Raji (cell line): ENCODE results near the gene ADAR.

Source experiments
- POLR2A ChIP-seq: IDR thresholded peaks from 2 replicates; pipeline ENCODE4 v1.6.1; 2011; ENCODE audit warnings: low read depth, low read length, control low read depth; ENCODE audit not compliant: insufficient read depth

ADAR gene

GRCh38 chr1:154557248-154557938, 50.6 kb downstream of the ADAR start:
- TF ChIP-seq POLR2A = 0 out of 2 replicates have a peak, but pooled peaks have one; percentile 28

DNA sequence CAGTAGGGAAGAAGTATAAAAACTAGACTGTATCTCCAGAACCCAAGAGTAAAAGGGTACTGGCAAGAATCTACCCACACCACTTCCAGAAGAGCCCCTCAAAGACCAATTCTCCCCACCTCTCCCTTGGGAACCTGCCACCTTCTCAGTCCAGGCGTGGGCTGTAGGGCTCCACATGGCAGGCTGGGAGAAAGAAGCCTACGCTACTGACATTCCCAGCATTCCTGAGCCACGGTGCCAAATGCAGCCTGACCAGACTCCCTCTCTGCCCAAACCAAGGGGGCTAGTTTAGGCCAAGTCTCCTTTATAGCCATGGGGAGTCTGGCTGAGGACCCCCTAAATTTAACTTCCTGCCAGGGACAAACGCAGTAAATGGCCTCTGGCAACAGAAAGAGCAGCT, 51.6 kb downstream of the ADAR start:
- TF ChIP-seq POLR2A = no peak

DNA sequence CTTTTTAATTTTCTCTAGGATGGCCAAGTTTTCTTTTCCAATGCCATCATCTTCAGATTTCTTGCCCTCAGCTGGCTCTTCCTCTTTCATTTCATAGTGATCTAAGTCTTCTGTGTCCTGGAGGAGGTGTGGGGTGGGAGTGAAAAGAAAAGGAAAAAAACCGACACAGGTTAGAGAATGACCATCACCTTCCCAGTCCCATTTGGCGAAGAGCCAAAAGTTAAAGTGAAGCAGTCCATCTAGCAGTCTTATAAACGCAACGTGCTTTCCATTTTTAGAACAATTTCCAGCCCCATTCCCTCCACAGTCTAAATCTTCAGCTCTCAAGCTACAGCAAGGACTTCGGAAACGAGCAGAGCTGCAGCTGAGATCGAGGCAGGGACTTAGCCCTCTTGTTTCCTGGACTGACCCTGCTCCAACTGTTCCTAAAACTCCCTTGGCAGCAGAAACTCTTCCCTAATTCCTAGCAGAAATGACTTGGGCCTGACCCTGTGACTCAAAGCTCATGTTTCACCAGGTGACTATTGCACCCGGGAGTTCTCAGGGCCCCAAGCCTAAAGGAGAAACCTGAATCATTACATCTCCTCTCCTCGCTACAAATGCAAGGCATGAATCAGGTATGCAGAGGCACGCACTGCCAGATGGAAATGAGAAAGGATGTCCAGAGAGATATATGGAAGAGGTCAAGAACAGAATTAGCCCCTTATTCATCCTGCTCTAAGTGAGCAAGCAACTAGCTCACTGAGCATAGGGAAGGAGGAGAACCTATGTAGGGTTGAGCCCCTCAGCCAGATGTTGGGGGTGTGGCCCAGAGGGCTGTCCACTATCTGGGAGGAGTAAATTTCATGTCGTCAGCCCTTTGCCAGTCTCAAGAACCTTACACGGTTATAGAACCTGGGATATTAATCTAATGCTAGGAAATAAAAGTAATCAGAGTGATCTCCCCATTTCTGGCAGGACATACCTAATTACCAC, 54.6 kb downstream of the ADAR start:
- no peak for TF ChIP-seq POLR2A

GRCh38 chr1:154552036-154552435, 56.0 kb downstream of the ADAR start:
- no peak for TF ChIP-seq POLR2A

DNA sequence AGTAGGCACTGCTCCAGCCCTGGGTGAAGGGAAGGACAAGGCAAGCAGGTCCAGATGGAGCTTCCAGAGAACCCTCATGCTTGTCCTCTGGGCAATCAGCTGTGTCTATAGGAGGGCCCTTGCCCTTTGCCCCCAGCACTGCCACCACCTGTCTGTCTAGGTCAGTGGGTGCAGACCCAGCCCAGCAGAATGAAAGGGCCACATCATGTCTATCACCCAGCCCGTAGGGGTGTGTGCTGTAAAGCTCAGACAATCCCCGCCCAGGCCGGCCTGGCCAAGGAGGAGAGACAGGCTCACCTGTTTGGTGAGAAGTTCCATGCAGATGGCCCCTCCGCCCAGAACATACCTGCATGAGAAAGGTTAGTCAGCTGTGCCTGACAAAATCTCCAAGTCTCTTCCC, 56.5 kb downstream of the ADAR start:
- TF ChIP-seq POLR2A = no peak

- no peak for TF ChIP-seq POLR2A
Measured at GRCh38 chr1:154550657-154551056, 57.3 kb downstream of the ADAR start.

DNA sequence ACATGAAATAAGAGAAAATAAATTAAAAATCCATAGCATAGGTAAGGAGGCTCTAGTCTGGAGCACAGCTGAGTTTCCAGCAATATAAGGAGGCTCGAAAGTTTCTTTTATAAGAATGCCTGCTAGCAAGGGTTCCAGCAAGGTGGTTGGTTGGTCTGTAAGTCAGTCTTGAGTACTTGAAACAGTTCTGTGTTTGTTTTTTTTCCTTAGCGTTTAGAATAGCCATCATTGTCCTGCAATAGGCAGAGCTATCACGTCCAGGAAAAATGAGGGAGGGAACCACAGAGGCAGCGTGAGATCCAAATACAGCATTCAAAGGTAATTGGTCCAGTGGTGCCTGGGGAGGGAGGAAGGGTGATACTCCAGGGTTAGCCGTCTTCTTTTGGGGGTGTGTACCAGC, 57.9 kb downstream of the ADAR start:
- no peak for TF ChIP-seq POLR2A

DNA sequence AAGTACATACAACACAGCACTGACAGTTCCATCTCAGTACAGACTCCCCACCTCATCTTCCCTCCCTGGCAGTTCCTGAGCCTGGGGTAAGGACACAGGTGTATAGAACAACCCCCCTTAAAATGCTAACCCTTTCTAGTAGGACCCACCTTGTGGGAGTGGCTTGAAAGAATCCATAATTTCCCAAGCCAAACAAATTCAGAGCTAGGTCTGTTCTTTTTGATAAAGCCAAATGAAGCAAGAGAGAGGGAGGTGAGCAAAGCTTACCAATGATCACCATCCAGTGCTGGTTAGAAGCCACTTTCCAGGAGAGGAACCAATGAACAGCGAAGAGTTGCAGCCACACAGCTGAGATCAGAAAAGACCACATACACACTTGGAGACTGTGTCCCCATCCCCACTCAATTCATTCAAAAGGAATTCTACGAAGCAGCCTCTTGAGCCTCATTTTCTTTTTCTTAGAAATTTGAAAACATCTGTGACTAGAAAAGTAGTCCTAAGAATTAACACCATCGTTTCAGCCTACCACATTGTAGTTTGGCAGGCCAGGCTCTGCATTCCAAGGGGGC, 58.7 kb downstream of the ADAR start:
- no peak for TF ChIP-seq POLR2A

- TF ChIP-seq POLR2A = no peak
Measured at GRCh38 chr1:154548028-154548427, 60.0 kb downstream of the ADAR start.

DNA sequence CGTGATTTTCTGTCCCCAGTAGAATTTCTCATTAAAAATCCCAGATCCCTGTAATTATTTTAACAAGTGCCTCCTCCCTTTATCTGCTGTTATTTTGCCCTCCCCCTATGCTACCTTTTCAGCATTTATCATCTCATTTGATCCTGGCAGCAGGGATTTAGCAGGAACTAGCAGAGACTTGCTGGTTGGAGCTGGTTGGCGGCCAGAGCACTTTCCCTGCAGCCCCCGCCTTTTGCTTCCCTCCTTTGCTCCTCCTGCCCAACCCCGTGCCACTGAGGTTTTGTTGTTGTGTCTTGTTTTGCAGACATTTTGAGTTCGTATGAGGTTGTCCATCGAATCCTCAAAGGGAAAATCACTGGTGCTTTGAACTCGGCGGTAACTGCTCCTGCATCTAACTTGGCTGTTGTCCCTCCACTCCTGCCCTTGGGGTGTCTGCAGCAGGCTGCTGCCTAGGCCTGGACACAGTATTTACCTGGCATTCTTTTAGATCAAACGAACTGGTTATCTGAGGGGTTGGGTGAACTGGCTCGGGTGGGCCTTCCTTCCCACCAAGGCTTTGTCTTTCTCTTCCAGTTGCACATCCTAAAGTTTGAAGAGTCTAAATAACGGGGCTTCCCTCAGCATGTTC, 60.8 kb downstream of the ADAR start:
- no peak for TF ChIP-seq POLR2A

GRCh38 chr1:154546264-154547063, 61.5 kb downstream of the ADAR start:
- TF ChIP-seq POLR2A = no peak

- no peak for TF ChIP-seq POLR2A
Measured at GRCh38 chr1:154541231-154541630, 66.8 kb downstream of the ADAR start.

- TF ChIP-seq POLR2A = no peak
Measured at GRCh38 chr1:154539486-154540483, 68.2 kb downstream of the ADAR start.

DNA sequence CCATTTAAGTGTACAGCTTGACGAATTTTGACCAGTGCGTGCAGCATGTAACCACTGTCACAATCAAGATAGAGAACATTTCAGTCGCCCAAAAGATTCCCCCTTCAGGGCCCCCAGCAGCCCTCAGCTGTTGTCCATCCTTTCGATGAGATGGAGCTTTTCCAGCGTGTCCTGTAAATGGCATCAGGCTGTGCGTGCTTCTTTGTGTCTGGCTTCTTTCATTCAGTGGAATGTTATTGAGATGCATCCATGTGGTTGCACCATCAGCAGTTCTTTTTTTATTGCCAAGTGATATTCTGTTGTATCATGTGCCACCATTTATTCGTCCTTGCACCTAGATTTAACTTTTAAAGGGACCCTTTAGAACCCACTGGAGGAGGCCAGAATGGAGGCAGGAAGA, 71.4 kb downstream of the ADAR start:
- no peak for TF ChIP-seq POLR2A
